Psoas muscle (tissue), 8 donors: ENCODE results near the gene FSTL4. TPM values are rescaled to one million over a fixed set of nuclear protein-coding genes. Genes with fewer than 3 reads are reported as not detected.

ENCODE experiments used
- ATAC-seq, 4 donors: fragments of 200-7000 bp; cut with Tn5 transposase; one replicate each; pipeline ENCODE4 v1.9.1; 2020; ENCODE audit warnings: moderate library complexity in 3 of 4, mild to moderate bottlenecking in 2 of 4
- DNase-seq, 2 donors: peaks; one replicate each; pipeline ENCODE4 v3.0.0-alpha.2; 2020
- H3K27ac ChIP-seq: fragments of 200-600 bp; one replicate; pipeline ENCODE4 v1.8.0; 2022
- H3K27me3 ChIP-seq, 3 donors: fragments of 200-600 bp in 1 of 3; one replicate each; pipeline versions ENCODE4 v1.6.1 to v1.8.0; 2013 to 2022; ENCODE audit warnings: low read length in 2 of 3, mild to moderate bottlenecking in 2 of 3, moderate library complexity in 1 of 3; ENCODE audit not compliant: insufficient read depth in 3 of 3
- H3K36me3 ChIP-seq, 2 donors: fragments of 200-600 bp in 1 of 2; one replicate each; pipeline versions ENCODE4 v1.6.1 to v1.8.0; 2013 to 2022; ENCODE audit warnings: low read depth in 1 of 2, mild to moderate bottlenecking in 1 of 2, moderate library complexity in 1 of 2; ENCODE audit not compliant: insufficient read depth in 1 of 2
- H3K4me1 ChIP-seq: fragments of 200-600 bp; one replicate; pipeline ENCODE4 v1.8.0; 2022
- H3K4me3 ChIP-seq: fragments of 200-600 bp; one replicate; pipeline ENCODE4 v1.8.0; 2022; ENCODE audit warnings: mild to moderate bottlenecking
- H3K9me3 ChIP-seq: fragments of 200-600 bp; one replicate; pipeline ENCODE4 v1.8.0; 2022
- CTCF ChIP-seq: fragments of 200-600 bp; IDR thresholded peaks from one replicate; pipeline ENCODE4 v1.8.0; 2022; ENCODE audit warnings: antibody characterized with exemption
- WGBS, 3 donors: extraction: QIAGEN DNeasy Blood & Tissue Kit; methylation state at CpG; one replicate each; pipeline versions ENCODE4 v1.1.6 to v1.1.7; 2013; 5-methylcytosine and 5-hydroxymethylcytosine counted together
- intact Hi-C, 2 donors: fragments of 100-400 bp; cut with DNase I; formaldehyde crosslinking; loops; one replicate each; pipeline versions ENCODE4 v1.11.0 to v1.14.2; 2022
- polyA plus RNA-seq, 3 donors: library from polyadenylated mRNA; stranded (reverse); fragments of 200-250 nt; gene quantifications; one replicate each; pipeline ENCODE4 v1.2.3, GENCODE V29; 2013
- total RNA-seq, 4 donors: library from RNA; stranded (reverse); fragmentation: NEBNext Ultra II Directional in 2 of 4; extraction: Animal tissue kit (Norgen Biotek cat#: 25700) in 2 of 4; gene quantifications; one replicate each; pipeline versions ENCODE4 v1.2.1 to v1.2.4, GENCODE V29; 2021 to 2023
- donor health status: healthy with polysubstance abuse.
- donor health status: DM: no; HTN: no; CAD: no; lungs with moderate emphysema.
- donor health status: Bipolar disorder and iron deficiency.
- donor health status: healthy.
- donor health status: DM: yes; HTN: yes; CAD: no.
- donor health status: DM: no; HTN: no; CAD: no.
- donor health status: DM: no; HTN: no; CAD: no.
- donor health status: DM: yes; HTN: yes; CAD: no.

FSTL4 gene
- total and polyA plus RNA-seq, 7 donors = 0.07 to 0.81 (median 0.24) TPM

- H3K27ac ChIP-seq = no peak overlapping the region
- H3K4me3 ChIP-seq = no peak overlapping the region
- peaks cover 3% of the 10 kb centered on the region for H3K4me1 ChIP-seq
- no peaks in the 10 kb centered on the region for H3K27me3 ChIP-seq
- ATAC-seq (no peak), DNase-seq (no peak)
- no peak for TF ChIP-seq CTCF
- WGBS, 3 donors = 75 to 85% (median 78%) methylated on average over 6 of the region's 6 CpGs
- H3K9me3 ChIP-seq = no peaks in the 10 kb centered on the region
- no peaks in the 10 kb centered on the region for H3K36me3 ChIP-seq
- intact Hi-C loops = loop anchor here in 1 of 2 donors (10.0 kb wide), 1 partner anchor 140 kb away; no protein-coding TSS in a partner anchor
Measured at GRCh38 chr5:133254803-133255202, 357.5 kb downstream of the FSTL4 start.

GRCh38 chr5:133253671-133254070 lies 358.7 kb downstream of the FSTL4 start:
- no peaks in the 10 kb centered on the region for H3K9me3 ChIP-seq
- H3K27ac ChIP-seq = no peak overlapping the region
- no peak for ATAC-seq
- DNase-seq = no peak
- no peak for TF ChIP-seq CTCF
- intact Hi-C loops = loop anchor here in 1 of 2 donors (10.0 kb wide), 1 partner anchor 139 kb away; no protein-coding TSS in a partner anchor
- H3K36me3 ChIP-seq = no peaks in the 10 kb centered on the region
- no peaks in the 10 kb centered on the region for H3K27me3 ChIP-seq
- no peak overlapping the region for H3K4me3 ChIP-seq
- 55 to 74% (median 68%) methylated on average over 1 of the region's 1 CpG for WGBS, 3 donors
- peaks cover 9% of the 10 kb centered on the region for H3K4me1 ChIP-seq

GRCh38 chr5:133253070-133253469 lies 359.3 kb downstream of the FSTL4 start:
- Histone ChIP-seq H3K4me1 (peaks cover 15% of the 10 kb centered on the region), H3K4me3 (no peak overlapping the region), H3K36me3 (no peaks in the 10 kb centered on the region), H3K9me3 (no peaks in the 10 kb centered on the region), H3K27ac (no peak overlapping the region), H3K27me3 (no peaks in the 10 kb centered on the region)
- no peak for ATAC-seq
- TF ChIP-seq CTCF = no peak
- no peak for DNase-seq
- 83 to 89% (median 84%) methylated on average over 6 of the region's 6 CpGs for WGBS, 3 donors
- intact Hi-C loops = loop anchor here in 1 of 2 donors (10.0 kb wide), 1 partner anchor 138 kb away; no protein-coding TSS in a partner anchor

GRCh38 chr5:133252133-133252480 lies 360.2 kb downstream of the FSTL4 start:
- no peak overlapping the region for H3K4me3 ChIP-seq
- peaks cover 24% of the 10 kb centered on the region for H3K4me1 ChIP-seq
- no peaks in the 10 kb centered on the region for H3K9me3 ChIP-seq
- ATAC-seq (no peak), DNase-seq (no peak)
- intact Hi-C loops = loop anchor here in 1 of 2 donors (10.0 kb wide), 1 partner anchor 137 kb away; no protein-coding TSS in a partner anchor
- WGBS, 3 donors = 58 to 79% (median 72%) methylated on average over 6 of the region's 6 CpGs
- TF ChIP-seq CTCF = no peak
- no peaks in the 10 kb centered on the region for H3K27me3 ChIP-seq
- H3K36me3 ChIP-seq = no peaks in the 10 kb centered on the region
- no peak overlapping the region for H3K27ac ChIP-seq
